Erythroblast (primary cell): ENCODE data around the gene CCDC127.
"Not testable (repeated sequence)": the region's sequence is repeated elsewhere in the genome, so short reads cannot be mapped to it uniquely, and the experiment has no call there.

Experiments used
- GATA1 ChIP-seq: IDR thresholded peaks from 2 replicates; pipeline ENCODE4 v1.6.1; 2011; ENCODE audit warnings: low read depth, mild to moderate bottlenecking, control low read depth, low read length, moderate library complexity
- POLR2A ChIP-seq: IDR thresholded peaks from 2 replicates; pipeline ENCODE4 v1.6.1; 2011; ENCODE audit warnings: mild to moderate bottlenecking, low read length

DNA sequence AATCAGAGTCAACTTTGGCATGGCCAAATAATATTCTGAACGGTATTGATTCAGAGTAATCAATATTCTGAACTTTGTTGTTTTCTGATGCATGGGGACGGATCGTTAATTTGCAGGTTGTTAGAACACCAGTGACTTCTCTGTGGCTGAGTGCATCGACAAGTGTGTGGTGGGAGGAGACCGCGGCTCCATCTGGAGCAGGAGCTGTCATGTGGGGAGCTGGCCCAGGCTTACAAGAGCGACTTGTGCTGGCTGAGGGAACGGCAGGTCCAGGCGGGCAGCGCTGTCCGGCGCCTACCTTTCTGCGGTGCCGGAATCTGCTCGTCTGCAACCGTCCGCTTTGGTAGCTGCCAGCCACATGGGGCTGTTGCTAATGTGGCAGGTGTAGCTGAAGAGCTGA lies 9.4 kb upstream of the CCDC127 start:
- TF ChIP-seq POLR2A, GATA1: not testable (repeated sequence)
